ENCODE results near the gene PES1.
"Not testable (repeated sequence)": the region's sequence is repeated elsewhere in the genome, so short reads cannot be mapped to it uniquely, and the experiment has no call there.

Gene PES1

DNA sequence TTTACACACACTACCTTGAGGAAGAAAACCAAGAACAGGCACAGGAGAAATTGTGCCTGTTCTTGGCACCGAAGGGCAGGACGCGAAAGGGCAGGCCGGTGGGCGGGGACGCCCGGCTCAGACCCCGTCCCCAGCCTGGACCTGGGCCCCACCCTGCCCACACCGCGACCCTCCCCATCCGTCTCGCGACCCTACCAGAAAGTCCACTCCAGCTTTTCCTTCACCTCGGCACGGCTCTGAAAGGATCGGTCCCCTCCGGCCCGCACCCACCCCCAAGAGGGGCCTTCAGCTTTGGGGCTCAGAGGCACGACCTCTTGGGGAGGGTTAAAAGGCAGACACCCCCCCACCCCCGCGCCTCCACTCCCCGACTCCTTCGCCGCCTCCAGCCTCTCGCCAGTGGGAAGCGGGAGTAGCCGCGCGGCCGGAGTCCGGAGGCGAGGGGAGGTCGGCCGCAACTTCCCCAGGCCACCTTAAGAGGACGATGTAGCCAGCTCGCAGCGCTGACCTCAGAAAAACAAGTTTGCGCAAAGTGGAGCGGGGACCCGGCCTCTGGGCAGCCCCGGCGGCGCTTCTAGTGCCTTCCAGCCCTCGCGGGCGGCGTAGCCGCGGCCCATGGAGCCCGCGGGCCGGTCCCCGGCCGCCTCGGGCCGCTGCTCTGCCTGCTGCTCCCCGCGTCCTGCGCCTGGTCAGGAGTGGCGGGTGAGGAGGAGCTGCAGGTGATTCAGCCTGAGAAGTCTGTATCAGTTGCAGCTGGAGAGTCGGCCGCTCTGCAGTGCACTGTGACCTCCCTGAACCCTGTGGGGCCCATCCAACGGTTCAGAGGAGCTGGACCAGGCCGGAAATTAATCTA lies 49.5 kb downstream of the PES1 start:
- TF ChIP-seq, protein P1, sequence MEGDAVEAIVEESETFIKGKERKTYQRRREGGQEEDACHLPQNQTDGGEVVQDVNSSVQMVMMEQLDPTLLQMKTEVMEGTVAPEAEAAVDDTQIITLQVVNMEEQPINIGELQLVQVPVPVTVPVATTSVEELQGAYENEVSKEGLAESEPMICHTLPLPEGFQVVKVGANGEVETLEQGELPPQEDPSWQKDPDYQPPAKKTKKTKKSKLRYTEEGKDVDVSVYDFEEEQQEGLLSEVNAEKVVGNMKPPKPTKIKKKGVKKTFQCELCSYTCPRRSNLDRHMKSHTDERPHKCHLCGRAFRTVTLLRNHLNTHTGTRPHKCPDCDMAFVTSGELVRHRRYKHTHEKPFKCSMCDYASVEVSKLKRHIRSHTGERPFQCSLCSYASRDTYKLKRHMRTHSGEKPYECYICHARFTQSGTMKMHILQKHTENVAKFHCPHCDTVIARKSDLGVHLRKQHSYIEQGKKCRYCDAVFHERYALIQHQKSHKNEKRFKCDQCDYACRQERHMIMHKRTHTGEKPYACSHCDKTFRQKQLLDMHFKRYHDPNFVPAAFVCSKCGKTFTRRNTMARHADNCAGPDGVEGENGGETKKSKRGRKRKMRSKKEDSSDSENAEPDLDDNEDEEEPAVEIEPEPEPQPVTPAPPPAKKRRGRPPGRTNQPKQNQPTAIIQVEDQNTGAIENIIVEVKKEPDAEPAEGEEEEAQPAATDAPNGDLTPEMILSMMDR (conservative IDR thresholded peaks at IDR 0.05; ENCODE audit: control insufficient read depth, insufficient read depth, low read depth, low read length) = no peak
- no peak for DNase-seq (ENCODE audit: low read depth)
- no peak overlapping the region for H3K4me3 ChIP-seq (ENCODE audit: control insufficient read depth, low read depth, low read length)

DNA sequence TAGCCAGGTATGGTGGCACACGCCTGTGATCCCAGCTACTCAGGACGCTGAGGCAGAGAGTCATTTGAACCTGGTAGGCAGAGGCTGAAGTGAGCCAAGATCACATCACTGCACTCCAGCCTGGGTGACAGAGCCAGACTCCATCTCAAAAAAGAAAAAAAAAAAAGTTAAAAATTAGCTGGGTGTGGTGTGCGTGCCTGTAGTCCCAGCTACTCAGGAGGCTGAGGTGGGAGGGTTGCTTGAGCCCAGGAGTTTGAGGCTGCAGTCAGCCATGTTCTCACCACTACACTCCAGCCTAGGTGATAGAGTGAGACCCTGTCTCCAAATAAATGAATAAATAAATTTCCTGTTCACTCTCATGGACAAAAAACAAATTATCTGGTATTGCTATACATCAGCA lies 50.2 kb downstream of the PES1 start:
- H3K4me3 ChIP-seq (ENCODE audit: control insufficient read depth, low read depth, low read length) = not testable (repeated sequence)

DNA sequence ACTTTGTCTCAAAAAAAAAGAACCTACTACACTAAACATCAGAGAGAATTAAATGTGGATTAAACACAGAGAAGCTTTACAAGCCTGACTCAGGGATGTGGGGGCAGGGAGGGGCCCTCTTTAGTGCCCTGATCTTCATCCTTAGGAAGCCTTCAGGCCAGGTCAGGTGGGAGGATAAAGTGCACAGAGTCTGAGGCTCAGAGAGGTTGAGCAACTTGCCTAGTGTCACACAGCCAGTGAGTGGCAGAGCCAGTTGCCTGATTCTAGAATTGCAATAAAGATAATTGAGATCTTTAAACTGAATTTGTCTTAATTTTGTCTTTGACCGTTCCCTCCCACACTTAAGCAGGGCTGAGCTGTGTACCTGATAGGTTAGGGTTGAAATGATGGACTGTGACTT lies 52.3 kb downstream of the PES1 start:
- TF ChIP-seq, protein P1 (conservative IDR thresholded peaks at IDR 0.05; ENCODE audit: control insufficient read depth, insufficient read depth, low read depth, low read length) = no peak
- no peak for DNase-seq (ENCODE audit: low read depth)
- no peak overlapping the region for H3K4me3 ChIP-seq (ENCODE audit: control insufficient read depth, low read depth, low read length)

More for the DNA sequence above, 50.2 kb downstream of the PES1 start:
- not testable (repeated sequence) for DNase-seq (ENCODE audit: low read depth)

DNA sequence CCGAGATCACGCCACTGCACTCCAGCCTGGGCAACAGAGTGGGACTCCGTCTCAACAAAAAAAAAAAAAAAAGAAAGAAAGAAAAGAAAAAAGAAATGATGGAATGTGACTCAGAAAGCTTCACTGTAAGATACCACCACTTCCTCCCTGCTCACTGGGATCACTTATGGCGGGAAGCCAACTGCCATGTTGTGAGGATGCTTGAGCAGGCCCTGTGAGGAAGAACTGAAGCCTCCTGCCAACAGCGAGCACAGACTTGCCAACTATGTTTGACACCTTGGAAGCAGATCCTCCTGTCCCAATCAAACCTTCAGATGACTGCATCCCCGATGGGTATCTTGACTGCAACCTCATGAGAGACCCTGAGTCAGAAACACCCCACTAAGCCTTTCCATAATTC lies 53.4 kb downstream of the PES1 start:
- DNase-seq (ENCODE audit: low read depth) = peak; percentile 17
- no peak overlapping the region for H3K4me3 ChIP-seq (ENCODE audit: control insufficient read depth, low read depth, low read length)
- TF ChIP-seq, protein P1 (conservative IDR thresholded peaks at IDR 0.05; ENCODE audit: control insufficient read depth, insufficient read depth, low read depth, low read length) = no peak

DNA sequence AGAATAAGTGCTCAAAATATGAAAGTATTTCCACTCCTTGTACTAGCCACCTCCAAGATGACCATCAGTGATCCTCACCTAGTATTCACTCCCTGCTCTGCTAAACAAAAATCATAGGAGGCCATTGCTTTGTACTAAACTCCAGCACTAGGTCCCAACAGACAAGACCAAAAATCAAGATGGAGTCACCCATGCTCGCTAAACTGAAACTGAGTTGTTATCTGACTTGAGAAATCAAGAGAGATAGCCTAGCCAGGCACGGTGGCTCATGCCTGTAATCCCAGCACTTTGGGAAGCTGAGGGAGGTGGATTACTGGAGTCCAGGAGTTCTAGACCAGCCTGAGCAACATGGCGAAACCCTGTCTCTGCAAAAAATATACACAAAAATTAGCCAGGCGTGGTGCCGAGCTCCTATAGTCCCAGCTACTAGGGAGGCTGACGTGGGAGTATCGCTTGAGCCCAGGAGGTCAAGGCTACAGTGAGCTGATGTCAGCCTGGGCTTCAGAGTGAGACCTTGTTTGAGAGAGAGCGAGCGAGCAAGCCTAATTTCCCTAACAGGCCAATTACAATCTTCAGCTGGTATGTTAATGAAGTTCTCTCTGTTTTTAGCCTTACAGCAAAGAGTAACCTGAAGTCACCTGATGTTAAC lies 54.5 kb downstream of the PES1 start:
- TF ChIP-seq, protein P1 (conservative IDR thresholded peaks at IDR 0.05; ENCODE audit: control insufficient read depth, insufficient read depth, low read depth, low read length) = no peak
- DNase-seq (ENCODE audit: low read depth) = no peak
- H3K4me3 ChIP-seq (ENCODE audit: control insufficient read depth, low read depth, low read length) = no peak overlapping the region

DNA sequence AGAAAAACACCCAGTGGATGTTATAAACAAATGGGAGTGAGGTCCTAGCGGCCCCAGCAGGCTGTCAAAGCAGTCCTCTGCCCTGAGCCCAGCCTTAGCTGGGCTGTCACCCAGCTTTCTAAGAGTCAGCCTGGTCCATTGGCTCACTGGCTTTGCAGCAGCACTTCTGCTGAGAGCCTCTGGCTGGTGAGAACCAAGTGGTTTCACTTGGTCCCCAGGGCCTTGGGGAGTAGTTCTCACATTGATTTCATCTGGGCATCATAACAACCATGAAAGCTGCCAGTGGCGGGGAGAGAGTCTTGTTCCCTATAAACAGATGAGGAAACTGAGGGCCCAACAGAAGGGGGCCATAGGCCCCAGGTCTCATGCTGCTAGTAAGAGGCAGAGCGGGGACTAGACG lies 56.5 kb downstream of the PES1 start:
- DNase-seq (ENCODE audit: low read depth) = no peak
- TF ChIP-seq, protein P1 (conservative IDR thresholded peaks at IDR 0.05; ENCODE audit: control insufficient read depth, insufficient read depth, low read depth, low read length) = no peak
- H3K4me3 ChIP-seq (ENCODE audit: control insufficient read depth, low read depth, low read length) = no peak overlapping the region
